Trophoblast cell (in vitro differentiated cells and primary cell): ENCODE data around the gene SLIT3.

Experiments used
- DNase-seq, 2 donors: peaks; one replicate each; pipeline ENCODE4 v3.0.0-alpha.2; 2016
- H2AFZ ChIP-seq: 2 replicates; pipeline ENCODE4 v1.6.1; 2013; ENCODE audit warnings: low read length, moderate library complexity, mild to moderate bottlenecking; ENCODE audit not compliant: insufficient read depth, poor library complexity
- H2AK5ac ChIP-seq: 2 replicates; pipeline ENCODE4 v1.6.1; 2013; ENCODE audit warnings: mild to moderate bottlenecking, low read length
- H2BK120ac ChIP-seq: 2 replicates; pipeline ENCODE4 v1.6.1; 2013; ENCODE audit warnings: low read length, mild to moderate bottlenecking, moderate library complexity; ENCODE audit not compliant: insufficient read depth, poor library complexity
- H2BK12ac ChIP-seq: 2 replicates; pipeline ENCODE4 v1.6.1; 2013; ENCODE audit warnings: mild to moderate bottlenecking, low read length, moderate library complexity
- H2BK5ac ChIP-seq: 2 replicates; pipeline ENCODE4 v1.6.1; 2013; ENCODE audit warnings: low read length, low read depth, moderate library complexity, mild to moderate bottlenecking; ENCODE audit not compliant: poor library complexity
- H3K14ac ChIP-seq: 2 replicates; pipeline ENCODE4 v1.6.1; 2013; ENCODE audit warnings: mild to moderate bottlenecking, low read length
- H3K18ac ChIP-seq: 2 replicates; pipeline ENCODE4 v1.6.1; 2013; ENCODE audit warnings: mild to moderate bottlenecking, low read length
- H3K23ac ChIP-seq: 2 replicates; pipeline ENCODE4 v1.6.1; 2013; ENCODE audit warnings: low read length
- H3K27ac ChIP-seq: 2 replicates; pipeline ENCODE4 v1.5.1; 2013; ENCODE audit warnings: low read depth, mild to moderate bottlenecking, inconsistent platforms, low read length, moderate library complexity
- H3K27me3 ChIP-seq: 2 replicates; pipeline ENCODE4 v1.6.1; 2013; ENCODE audit warnings: inconsistent platforms, mild to moderate bottlenecking, low read length, moderate library complexity; ENCODE audit not compliant: insufficient read depth
- H3K36me3 ChIP-seq, 2 experiments: 1 replicate in 1 of 2; 2 replicates in 1 of 2; pipeline ENCODE4 v1.6.1; 2013; ENCODE audit warnings: low read length in 2 of 2, mild to moderate bottlenecking in 2 of 2, moderate library complexity in 1 of 2; ENCODE audit not compliant: insufficient read depth in 2 of 2, control insufficient read depth in 1 of 2
- H3K4ac ChIP-seq: 2 replicates; pipeline ENCODE4 v1.6.1; 2013; ENCODE audit warnings: low read depth, mild to moderate bottlenecking, low read length, moderate library complexity
- H3K4me1 ChIP-seq, 2 experiments: 1 replicate in 1 of 2; 2 replicates in 1 of 2; pipeline ENCODE4 v1.6.1; 2013; ENCODE audit warnings: low read length in 2 of 2, mild to moderate bottlenecking in 2 of 2, moderate library complexity in 1 of 2; ENCODE audit not compliant: insufficient read depth in 2 of 2, control insufficient read depth in 1 of 2
- H3K4me2 ChIP-seq: 2 replicates; pipeline ENCODE4 v1.6.1; 2013; ENCODE audit warnings: inconsistent platforms, mild to moderate bottlenecking, low read length, moderate library complexity
- H3K4me3 ChIP-seq: 2 replicates; pipeline ENCODE4 v1.5.1; 2013; ENCODE audit warnings: mild to moderate bottlenecking, low read depth, low read length, inconsistent platforms
- H3K79me1 ChIP-seq: one replicate; pipeline ENCODE4 v1.6.1; 2013; ENCODE audit warnings: low read length
- H3K79me2 ChIP-seq: 2 replicates; pipeline ENCODE4 v1.6.1; 2013; ENCODE audit warnings: low read length, mild to moderate bottlenecking; ENCODE audit not compliant: control insufficient read depth, insufficient read depth, poor library complexity
- H3K9ac ChIP-seq: 2 replicates; pipeline ENCODE4 v1.6.1; 2013; ENCODE audit warnings: mild to moderate bottlenecking, low read length
- H3K9me3 ChIP-seq: 2 replicates; pipeline ENCODE4 v1.6.1; 2013; ENCODE audit warnings: low read depth, mild to moderate bottlenecking, control low read depth, inconsistent platforms, low read length; ENCODE audit not compliant: insufficient read depth
- H4K12ac ChIP-seq: 2 replicates; pipeline ENCODE4 v1.6.1; 2013; ENCODE audit warnings: low read depth, mild to moderate bottlenecking, low read length, moderate library complexity
- H4K8ac ChIP-seq: 2 replicates; pipeline ENCODE4 v1.6.1; 2013; ENCODE audit warnings: low read depth, mild to moderate bottlenecking, low read length, moderate library complexity
- H4K91ac ChIP-seq: one replicate; pipeline ENCODE4 v1.6.1; 2013; ENCODE audit warnings: low read depth, mild to moderate bottlenecking, low read length, moderate library complexity
- WGBS: extraction: QIAGEN DNeasy Blood & Tissue Kit; methylation state at CpG from one replicate; pipeline ENCODE4 v1.1.7; 2013; ENCODE audit warnings: missing lambda C conversion rate; ENCODE audit not compliant: insufficient read length, insufficient coverage; ENCODE audit errors: extremely low coverage; 5-methylcytosine and 5-hydroxymethylcytosine counted together

Gene SLIT3

DNA sequence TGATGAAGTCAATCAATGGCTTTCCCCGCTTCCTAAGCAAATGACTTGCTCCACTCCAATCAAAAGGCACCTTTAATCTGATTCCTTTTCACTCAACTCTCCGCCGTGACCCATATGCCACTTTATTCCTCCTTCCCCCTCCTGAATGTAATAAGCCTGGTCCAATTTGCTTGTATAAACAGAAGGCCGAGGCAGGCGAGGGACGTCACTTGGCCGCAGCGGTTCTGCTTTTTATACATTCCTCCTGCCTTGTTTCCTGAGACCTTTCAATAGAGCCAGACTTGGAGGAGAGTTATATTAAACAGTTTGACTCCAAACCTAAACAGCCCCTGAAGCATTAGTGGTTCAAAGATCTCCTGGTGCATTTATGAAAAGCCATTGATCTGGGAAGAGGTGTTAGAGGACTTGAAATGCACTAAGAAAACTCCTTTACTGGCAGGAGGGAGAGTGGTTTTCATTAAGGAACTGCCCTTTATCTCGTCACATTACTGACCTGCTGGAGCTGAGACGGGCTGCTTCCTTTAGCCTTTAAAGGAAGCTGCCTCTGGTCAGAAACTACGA lies 273.4 kb downstream of the SLIT3 start:
- no CpG with 5 or more reads among the region's 11 CpGs for WGBS
- no peak overlapping the region for H3K23ac ChIP-seq
- H3K4ac ChIP-seq: no peak overlapping the region
- no peak overlapping the region for H4K8ac ChIP-seq
- H4K91ac ChIP-seq: no peak overlapping the region
- no peak overlapping the region for H2AFZ ChIP-seq
- H3K36me3 ChIP-seq: peaks cover 0 to 3% of the 10 kb centered on the region in 2 experiments
- H2BK5ac ChIP-seq: no peak overlapping the region
- H3K27me3 ChIP-seq: no peaks in the 10 kb centered on the region
- no peak overlapping the region for H3K18ac ChIP-seq
- no peak overlapping the region for H3K27ac ChIP-seq
- H3K9ac ChIP-seq: no peak overlapping the region
- H3K4me1 ChIP-seq: peaks cover 3 to 7% of the 10 kb centered on the region in 2 experiments
- H2BK12ac ChIP-seq: no peak overlapping the region
- H3K79me2 ChIP-seq: no peaks in the 10 kb centered on the region
- H3K9me3 ChIP-seq: no peaks in the 10 kb centered on the region
- H3K4me3 ChIP-seq: no peak overlapping the region
- H2BK120ac ChIP-seq: no peak overlapping the region
- DNase-seq: no peak
- H4K12ac ChIP-seq: no peak overlapping the region
- H3K4me2 ChIP-seq: no peak overlapping the region
- H2AK5ac ChIP-seq: no peak overlapping the region
- H3K79me1 ChIP-seq: no peaks in the 10 kb centered on the region
- no peak overlapping the region for H3K14ac ChIP-seq

- no peaks in the 10 kb centered on the region for H3K79me2 ChIP-seq
- no peak overlapping the region for H3K4me3 ChIP-seq
- no peak overlapping the region for H4K12ac ChIP-seq
- no CpG with 5 or more reads among the region's 1 CpG for WGBS
- no peak overlapping the region for H2AFZ ChIP-seq
- no peak overlapping the region for H2BK12ac ChIP-seq
- no peak overlapping the region for H3K14ac ChIP-seq
- no peaks in the 10 kb centered on the region for H3K27me3 ChIP-seq
- H3K36me3 ChIP-seq: peaks cover 0 to 3% of the 10 kb centered on the region in 2 experiments
- no peak overlapping the region for H2BK120ac ChIP-seq
- H3K79me1 ChIP-seq: no peaks in the 10 kb centered on the region
- no peak overlapping the region for H2AK5ac ChIP-seq
- no peak overlapping the region for H3K4ac ChIP-seq
- H3K4me1 ChIP-seq: peaks cover 3 to 7% of the 10 kb centered on the region in 2 experiments
- no peak overlapping the region for H3K18ac ChIP-seq
- no peak overlapping the region for H3K9ac ChIP-seq
- no peak for DNase-seq
- H2BK5ac ChIP-seq: no peak overlapping the region
- H3K23ac ChIP-seq: no peak overlapping the region
- no peak overlapping the region for H4K91ac ChIP-seq
- no peak overlapping the region for H3K4me2 ChIP-seq
- no peak overlapping the region for H4K8ac ChIP-seq
- no peaks in the 10 kb centered on the region for H3K9me3 ChIP-seq
- H3K27ac ChIP-seq: no peak overlapping the region
Measured at GRCh38 chr5:169025491-169025890, 275.4 kb downstream of the SLIT3 start.

DNA sequence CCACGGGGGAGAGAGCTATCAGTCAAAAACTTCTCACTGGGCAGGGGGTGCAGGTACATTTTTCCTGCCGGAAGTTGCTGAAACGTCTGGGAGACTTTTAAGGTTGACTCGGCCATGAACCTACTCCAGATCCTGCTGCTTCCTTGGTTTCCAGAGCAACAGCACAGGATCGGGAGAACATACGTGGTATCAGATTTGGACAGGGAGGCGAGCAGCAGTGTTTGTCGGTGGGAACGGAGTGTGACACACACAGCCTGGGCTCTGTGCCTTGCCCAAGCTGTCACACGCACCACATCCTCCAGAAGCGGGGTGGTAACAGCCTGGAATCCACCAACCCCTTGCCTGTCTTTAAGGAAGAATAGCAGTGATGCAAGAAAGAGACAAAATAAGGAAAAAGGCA lies 276.5 kb downstream of the SLIT3 start:
- no peak overlapping the region for H3K4me3 ChIP-seq

DNA sequence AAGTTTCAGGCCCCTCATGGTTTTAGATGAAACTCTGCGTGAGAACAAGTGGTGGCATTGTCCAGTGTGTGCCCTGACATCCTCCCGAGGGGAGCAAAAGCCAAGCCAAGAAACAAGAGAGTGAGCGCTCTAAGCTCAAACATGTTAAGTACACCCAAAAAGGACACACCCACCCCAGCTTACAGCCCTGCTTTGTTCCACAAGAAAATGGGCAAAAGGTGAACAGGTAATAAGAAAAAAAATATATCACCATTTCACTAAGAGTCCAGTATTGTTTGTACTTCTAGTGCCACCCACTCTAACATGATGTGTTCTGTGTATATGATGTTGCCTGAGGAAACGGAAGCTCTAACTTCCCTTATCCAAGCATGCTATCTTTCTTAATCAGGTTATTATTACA lies 278.2 kb downstream of the SLIT3 start:
- Histone ChIP-seq H3K79me2 (no peaks in the 10 kb centered on the region), H3K18ac (no peak overlapping the region), H3K9ac (no peak overlapping the region), H3K4me2 (no peak overlapping the region), H3K36me3 (peaks cover 0 to 3% of the 10 kb centered on the region in 2 experiments), H4K8ac (no peak overlapping the region), H3K4me3 (no peak overlapping the region), H3K79me1 (no peaks in the 10 kb centered on the region), H3K4ac (no peak overlapping the region), H3K27me3 (no peaks in the 10 kb centered on the region), H2BK5ac (no peak overlapping the region), H3K4me1 (peaks cover 0 to 7% of the 10 kb centered on the region in 2 experiments), H4K91ac (no peak overlapping the region), H3K9me3 (no peaks in the 10 kb centered on the region), H2AFZ (no peak overlapping the region), H2BK120ac (no peak overlapping the region), H2AK5ac (no peak overlapping the region), H3K23ac (no peak overlapping the region), H2BK12ac (no peak overlapping the region), H3K14ac (no peak overlapping the region), H4K12ac (no peak overlapping the region), H3K27ac (no peak overlapping the region)
- no CpG with 5 or more reads among the region's 4 CpGs for WGBS
- no peak for DNase-seq

More for the DNA sequence above, 276.5 kb downstream of the SLIT3 start:
- H3K18ac ChIP-seq: no peak overlapping the region
- H3K4me1 ChIP-seq: peaks cover 0 to 2% of the 10 kb centered on the region in 2 experiments
- no peak overlapping the region for H3K27ac ChIP-seq
- no CpG with 5 or more reads among the region's 11 CpGs for WGBS
- H3K79me1 ChIP-seq: no peaks in the 10 kb centered on the region
- no peaks in the 10 kb centered on the region for H3K27me3 ChIP-seq
- H4K8ac ChIP-seq: no peak overlapping the region
- no peaks in the 10 kb centered on the region for H3K79me2 ChIP-seq
- H3K4ac ChIP-seq: no peak overlapping the region
- H2AFZ ChIP-seq: no peak overlapping the region
- peaks cover 0 to 3% of the 10 kb centered on the region in 2 experiments for H3K36me3 ChIP-seq
- no peak overlapping the region for H3K4me2 ChIP-seq
- no peak overlapping the region for H3K23ac ChIP-seq
- H4K12ac ChIP-seq: no peak overlapping the region
- no peak overlapping the region for H2BK12ac ChIP-seq
- no peak overlapping the region for H2AK5ac ChIP-seq
- no peak overlapping the region for H2BK120ac ChIP-seq
- H3K14ac ChIP-seq: no peak overlapping the region
- no peak overlapping the region for H4K91ac ChIP-seq
- no peak overlapping the region for H3K9ac ChIP-seq
- no peaks in the 10 kb centered on the region for H3K9me3 ChIP-seq
- no peak for DNase-seq
- no peak overlapping the region for H2BK5ac ChIP-seq
